K562 (cell line): ENCODE measurements around the gene GYG2.

ENCODE experiments used
- CTCF ChIP-seq, 3 experiments: IDR thresholded peaks in 2 of 3; conservative IDR thresholded peaks in 1 of 3; 2 replicates each; pipeline ENCODE4 v1.5.1; 2011 to 2012; ENCODE audit warnings: low read length in 3 of 3, mild to moderate bottlenecking in 3 of 3, control low read depth in 2 of 3, improper control_type of control experiment in 1 of 3, inconsistent platforms in 1 of 3, low read depth in 1 of 3, mixed read lengths in 1 of 3, moderate library complexity in 1 of 3; ENCODE audit not compliant: insufficient read depth in 2 of 3
- HIVEP1 ChIP-seq: fragments of 250-450 bp; sonication (Bioruptor Pico); IDR thresholded peaks from 2 replicates; pipeline ENCODE4 v1.4.0; 2020; ENCODE audit warnings: mild to moderate bottlenecking
- JUN ChIP-seq, 2 experiments: sonication (generic) in 1 of 2; formaldehyde crosslinking in 1 of 2; IDR thresholded peaks; 2 replicates each; pipeline versions ENCODE4 v1.6.1 to v1.8.0; 2012 to 2022; ENCODE audit warnings: borderline replicate concordance in 2 of 2, mild to moderate bottlenecking in 2 of 2, improper control_type of control experiment in 1 of 2, low read depth in 1 of 2, low read length in 1 of 2, missing genetic modification reagents in 1 of 2
- KDM1A ChIP-seq, 2 experiments: fragments of 450-650 bp; IDR thresholded peaks; 2 replicates each; pipeline ENCODE4 v1.6.1; 2016; ENCODE audit warnings: mild to moderate bottlenecking in 2 of 2
- KDM5B ChIP-seq: fragments of 200-600 bp; sonication (generic); IDR thresholded peaks from 2 replicates; pipeline ENCODE4 v1.6.1; 2012; ENCODE audit warnings: low read depth, mild to moderate bottlenecking, moderate library complexity, low read length, control low read depth, inconsistent platforms; ENCODE audit not compliant: insufficient replicate concordance
- SIN3B ChIP-seq: fragments of 450-650 bp; IDR thresholded peaks from 2 replicates; pipeline ENCODE4 v1.6.1; 2017; ENCODE audit warnings: low read depth, mild to moderate bottlenecking, moderate library complexity
- TEAD2 ChIP-seq: fragments of 450-650 bp; IDR thresholded peaks from 2 replicates; pipeline ENCODE4 v1.6.1; 2016; ENCODE audit warnings: missing genetic modification characterization, control low read depth, missing compliant biosample characterization
- ZNF384 ChIP-seq: IDR thresholded peaks from 2 replicates; pipeline ENCODE4 v1.6.1; 2012; ENCODE audit warnings: low read depth, low read length, improper control_type of control experiment
- ZNF511 ChIP-seq: sonication (generic); formaldehyde crosslinking; IDR thresholded peaks from 2 replicates; pipeline ENCODE4 v1.8.0; 2022; ENCODE audit warnings: mild to moderate bottlenecking, missing genetic modification reagents
- ZNF639 ChIP-seq, 2 experiments: fragments of 200-800 bp in 1 of 2; sonication (Bioruptor generic) in 1 of 2; sonication (generic) in 1 of 2; formaldehyde crosslinking in 1 of 2; IDR thresholded peaks in 1 of 2; conservative IDR thresholded peaks in 1 of 2; 2 replicates each; pipeline versions ENCODE4 v1.5.0 to v1.6.1; 2016 to 2020; ENCODE audit warnings: missing compliant biosample characterization in 1 of 2, missing genetic modification characterization in 1 of 2, missing genetic modification reagents in 1 of 2
- TF ChIP-seq, protein P1 (sequence below), 2 experiments: fragments of 450-650 bp in 1 of 2; IDR thresholded peaks; 2 replicates each; pipeline ENCODE4 v1.6.1; 2011 to 2017; ENCODE audit warnings: low read depth in 2 of 2, antibody characterized with exemption in 1 of 2, borderline replicate concordance in 1 of 2, low read length in 1 of 2, mild to moderate bottlenecking in 1 of 2, mixed read lengths in 1 of 2; ENCODE audit not compliant: control insufficient read depth in 1 of 2

GRCh38 chrX:2878563-2878962, 49.8 kb downstream of the GYG2 start:
- TF ChIP-seq, protein P1, sequence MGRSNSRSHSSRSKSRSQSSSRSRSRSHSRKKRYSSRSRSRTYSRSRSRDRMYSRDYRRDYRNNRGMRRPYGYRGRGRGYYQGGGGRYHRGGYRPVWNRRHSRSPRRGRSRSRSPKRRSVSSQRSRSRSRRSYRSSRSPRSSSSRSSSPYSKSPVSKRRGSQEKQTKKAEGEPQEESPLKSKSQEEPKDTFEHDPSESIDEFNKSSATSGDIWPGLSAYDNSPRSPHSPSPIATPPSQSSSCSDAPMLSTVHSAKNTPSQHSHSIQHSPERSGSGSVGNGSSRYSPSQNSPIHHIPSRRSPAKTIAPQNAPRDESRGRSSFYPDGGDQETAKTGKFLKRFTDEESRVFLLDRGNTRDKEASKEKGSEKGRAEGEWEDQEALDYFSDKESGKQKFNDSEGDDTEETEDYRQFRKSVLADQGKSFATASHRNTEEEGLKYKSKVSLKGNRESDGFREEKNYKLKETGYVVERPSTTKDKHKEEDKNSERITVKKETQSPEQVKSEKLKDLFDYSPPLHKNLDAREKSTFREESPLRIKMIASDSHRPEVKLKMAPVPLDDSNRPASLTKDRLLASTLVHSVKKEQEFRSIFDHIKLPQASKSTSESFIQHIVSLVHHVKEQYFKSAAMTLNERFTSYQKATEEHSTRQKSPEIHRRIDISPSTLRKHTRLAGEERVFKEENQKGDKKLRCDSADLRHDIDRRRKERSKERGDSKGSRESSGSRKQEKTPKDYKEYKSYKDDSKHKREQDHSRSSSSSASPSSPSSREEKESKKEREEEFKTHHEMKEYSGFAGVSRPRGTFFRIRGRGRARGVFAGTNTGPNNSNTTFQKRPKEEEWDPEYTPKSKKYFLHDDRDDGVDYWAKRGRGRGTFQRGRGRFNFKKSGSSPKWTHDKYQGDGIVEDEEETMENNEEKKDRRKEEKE (IDR thresholded peaks at IDR 0.05; ENCODE audit: borderline replicate concordance in 1 of 2, control insufficient read depth in 1 of 2, low read depth in 2 of 2, low read length in 1 of 2), result no peak
- TF ChIP-seq KDM5B (no peak), ZNF511 (CRISPR knock-in tag) (no peak), SIN3B (no peak), TEAD2 (tag) (no peak), KDM1A (IDR thresholded peaks at IDR 0.05) (no peak), HIVEP1 (CRISPR knock-in tag) (no peak), ZNF384 (no peak), CTCF (IDR thresholded peaks at IDR 0.05 in 2 of 3, conservative IDR thresholded peaks at IDR 0.05 in 1 of 3; ENCODE audit: insufficient read depth in 2 of 3, low read depth in 1 of 3, low read length in 3 of 3) (no peak), JUN (IDR thresholded peaks at IDR 0.05; ENCODE audit: borderline replicate concordance, low read depth, low read length) (no peak), JUN (CRISPR knock-in tag; IDR thresholded peaks at IDR 0.05; ENCODE audit: borderline replicate concordance) (no peak), ZNF639 (CRISPR knock-in tag; conservative IDR thresholded peaks at IDR 0.05 in 1 of 2, IDR thresholded peaks at IDR 0.05 in 1 of 2) (no peak)
